ENCODE results near the gene STAB2.

GRCh38 chr12:103793046-103793445 is 206.0 kb downstream of the STAB2 start:
- TF ChIP-seq, protein P1, sequence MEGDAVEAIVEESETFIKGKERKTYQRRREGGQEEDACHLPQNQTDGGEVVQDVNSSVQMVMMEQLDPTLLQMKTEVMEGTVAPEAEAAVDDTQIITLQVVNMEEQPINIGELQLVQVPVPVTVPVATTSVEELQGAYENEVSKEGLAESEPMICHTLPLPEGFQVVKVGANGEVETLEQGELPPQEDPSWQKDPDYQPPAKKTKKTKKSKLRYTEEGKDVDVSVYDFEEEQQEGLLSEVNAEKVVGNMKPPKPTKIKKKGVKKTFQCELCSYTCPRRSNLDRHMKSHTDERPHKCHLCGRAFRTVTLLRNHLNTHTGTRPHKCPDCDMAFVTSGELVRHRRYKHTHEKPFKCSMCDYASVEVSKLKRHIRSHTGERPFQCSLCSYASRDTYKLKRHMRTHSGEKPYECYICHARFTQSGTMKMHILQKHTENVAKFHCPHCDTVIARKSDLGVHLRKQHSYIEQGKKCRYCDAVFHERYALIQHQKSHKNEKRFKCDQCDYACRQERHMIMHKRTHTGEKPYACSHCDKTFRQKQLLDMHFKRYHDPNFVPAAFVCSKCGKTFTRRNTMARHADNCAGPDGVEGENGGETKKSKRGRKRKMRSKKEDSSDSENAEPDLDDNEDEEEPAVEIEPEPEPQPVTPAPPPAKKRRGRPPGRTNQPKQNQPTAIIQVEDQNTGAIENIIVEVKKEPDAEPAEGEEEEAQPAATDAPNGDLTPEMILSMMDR (IDR thresholded peaks at IDR 0.05; ENCODE audit: low read depth, low read length), result no peak
- TF ChIP-seq EZH2phosphoT487 (IDR thresholded peaks at IDR 0.05; ENCODE audit: low read depth), result no peak
